K562 (cell line): ENCODE results near the gene MDN1. TPM values are rescaled to one million over a fixed set of nuclear protein-coding genes. Genes with fewer than 3 reads are reported as not detected.
A peak's percentile ranks its signal among the peaks of the same experiment; 100 is the strongest.

ENCODE experiments used
- CC2D1A ChIP-seq: fragments of 450-650 bp; IDR thresholded peaks from 2 replicates; pipeline ENCODE4 v1.6.1; 2017; ENCODE audit warnings: mild to moderate bottlenecking
- CHD4 ChIP-seq: fragments of 200-600 bp; sonication (generic); IDR thresholded peaks from 3 replicates; pipeline ENCODE4 v1.6.1; 2012; ENCODE audit warnings: low read depth, mild to moderate bottlenecking, mixed read lengths, low read length, inconsistent platforms; ENCODE audit not compliant: insufficient read depth, insufficient replicate concordance, poor library complexity, severe bottlenecking
- CREM ChIP-seq: IDR thresholded peaks from 2 replicates; pipeline ENCODE4 v1.6.1; 2014; ENCODE audit warnings: antibody characterized with exemption, low read depth
- DMBX1 ChIP-seq: fragments of 250-450 bp; sonication (Bioruptor Pico); IDR thresholded peaks from 2 replicates; pipeline ENCODE4 v1.8.0; 2022; ENCODE audit warnings: inconsistent platforms, mild to moderate bottlenecking, moderate library complexity, borderline replicate concordance
- ERF ChIP-seq: fragments of 450-650 bp; formaldehyde crosslinking; IDR thresholded peaks from 2 replicates; pipeline ENCODE4 v1.4.0; 2020; ENCODE audit warnings: mild to moderate bottlenecking, mixed read lengths
- ETV5 ChIP-seq: sonication (generic); formaldehyde crosslinking; IDR thresholded peaks from 2 replicates; pipeline ENCODE4 v1.4.0; 2020; ENCODE audit warnings: low read depth, mild to moderate bottlenecking, missing genetic modification reagents
- MTF1 ChIP-seq: fragments of 250-450 bp; sonication (Bioruptor Pico); IDR thresholded peaks from 2 replicates; pipeline ENCODE4 v1.9.0; 2021; ENCODE audit warnings: moderate library complexity, mild to moderate bottlenecking, inconsistent platforms, borderline replicate concordance
- NFXL1 ChIP-seq: fragments of 450-650 bp; formaldehyde crosslinking; IDR thresholded peaks from 2 replicates; pipeline ENCODE4 v1.4.0; 2021; ENCODE audit warnings: mild to moderate bottlenecking
- NKRF ChIP-seq: fragments of 450-650 bp; IDR thresholded peaks from 2 replicates; pipeline ENCODE4 v1.6.1; 2016; ENCODE audit warnings: borderline replicate concordance
- PCBP2 ChIP-seq: fragments of 200-400 bp; formaldehyde crosslinking; IDR thresholded peaks from 2 replicates; pipeline ENCODE4 v1.6.1; 2018; ENCODE audit warnings: low read length, low read depth, mild to moderate bottlenecking, moderate library complexity; ENCODE audit not compliant: poor library complexity, severe bottlenecking
- PRPF4 ChIP-seq: fragments of 200-400 bp; formaldehyde crosslinking; IDR thresholded peaks from one replicate; pipeline ENCODE4 v1.6.1; 2017; ENCODE audit warnings: low read length, low read depth, mild to moderate bottlenecking; ENCODE audit not compliant: insufficient read depth, poor library complexity, severe bottlenecking
- RUNX1 ChIP-seq: sonication (generic); IDR thresholded peaks from 2 replicates; pipeline ENCODE4 v1.6.1; 2016; ENCODE audit warnings: antibody characterized with exemption, low read depth
- SIX5 ChIP-seq, 2 experiments: IDR thresholded peaks; 2 replicates each; pipeline ENCODE4 v1.6.1; 2011; ENCODE audit warnings: low read length in 2 of 2, borderline replicate concordance in 1 of 2, low read depth in 1 of 2, mild to moderate bottlenecking in 1 of 2, moderate library complexity in 1 of 2; ENCODE audit not compliant: insufficient read depth in 1 of 2
- SMAD1 ChIP-seq: fragments of 150-350 bp; IDR thresholded peaks from 2 replicates; pipeline ENCODE4 v1.6.1; 2014; ENCODE audit warnings: low read length, low read depth; ENCODE audit not compliant: partially characterized antibody
- TRIM28 ChIP-seq: fragments of 450-650 bp; IDR thresholded peaks from 2 replicates; pipeline ENCODE4 v1.6.1; 2017
- YY1 ChIP-seq, 3 experiments: IDR thresholded peaks; 2 replicates each; pipeline ENCODE4 v1.6.1; 2011; ENCODE audit warnings: low read length in 2 of 3, mild to moderate bottlenecking in 2 of 3, moderate library complexity in 2 of 3, borderline replicate concordance in 1 of 3, control low read depth in 1 of 3, low read depth in 1 of 3; ENCODE audit not compliant: insufficient read depth in 3 of 3, insufficient replicate concordance in 2 of 3, control insufficient read depth in 1 of 3, insufficient read length in 1 of 3; ENCODE audit errors: extremely low read depth in 1 of 3
- ZBTB2 ChIP-seq: fragments of 450-650 bp; IDR thresholded peaks from 2 replicates; pipeline ENCODE4 v1.6.1; 2016; ENCODE audit warnings: antibody characterized with exemption
- ZBTB26 ChIP-seq: fragments of 450-650 bp; formaldehyde crosslinking; IDR thresholded peaks from 2 replicates; pipeline ENCODE4 v1.4.0; 2022; ENCODE audit warnings: missing genetic modification characterization
- ZKSCAN8 ChIP-seq: fragments of 200-800 bp; sonication (Bioruptor generic); IDR thresholded peaks from 2 replicates; pipeline ENCODE4 v1.6.1; 2016; ENCODE audit warnings: missing genetic modification characterization, missing compliant biosample characterization
- ZNF23 ChIP-seq: fragments of 250-450 bp; sonication (Bioruptor Pico); IDR thresholded peaks from 2 replicates; pipeline ENCODE4 v1.4.0; 2020; ENCODE audit warnings: mild to moderate bottlenecking
- ZNF274 ChIP-seq: IDR thresholded peaks from 2 replicates; pipeline ENCODE4 v1.6.1; 2011; ENCODE audit warnings: low read depth, mild to moderate bottlenecking, low read length, moderate library complexity, borderline replicate concordance
- ZNF347 ChIP-seq: fragments of 450-650 bp; formaldehyde crosslinking; IDR thresholded peaks from 2 replicates; pipeline ENCODE4 v1.4.0; 2020; ENCODE audit warnings: low read depth, mild to moderate bottlenecking, moderate library complexity
- ZNF780A ChIP-seq: fragments of 250-450 bp; sonication (Bioruptor Pico); IDR thresholded peaks from 2 replicates; pipeline ENCODE4 v1.5.0; 2021; ENCODE audit warnings: mild to moderate bottlenecking
- polyA plus RNA-seq, 8 experiments: library from polyadenylated mRNA; depleted of rRNA in 4 of 8; stranded (reverse) in 5 of 8; unstranded in 3 of 8; fragments of >200 nt; fragmentation: Nextera tagmentation in 2 of 8; fragmentation: Illumina TruSeq in 1 of 8; extraction: Ambion mirVana in 2 of 8; extraction: Trizol in 1 of 8; gene quantifications; 2 replicates each; pipeline versions ENCODE4 v1.2.1 to v1.2.3, GENCODE V29; 2011 to 2014; ENCODE audit warnings: inconsistent platforms in 1 of 8, missing spikeins in 1 of 8
- total RNA-seq, 7 experiments: library from RNA; depleted of rRNA in 6 of 7; stranded (reverse); fragments of >200 nt in 6 of 7; fragmentation: Illumina TruSeq in 2 of 7; extraction: Trizol in 2 of 7; gene quantifications; 2 replicates each; pipeline versions ENCODE4 v1.2.1 to v1.2.3, GENCODE V29; 2011 to 2021; ENCODE audit warnings: low replicate concordance in 1 of 7

The MDN1 gene
- total and polyA plus RNA-seq, 9 of the 15 experiments (the other 6 are each of a cell fraction or from before 2014, with no cell fraction given) = 25.6 to 93.6 (median 43.0) TPM

GRCh38 chr6:89638320-89639195 lies 181.0 kb downstream of the MDN1 start, which contains the start of gene LYRM2 (continued):
- TF ChIP-seq NKRF (peak; percentile 68), ZNF274 (no peak), CHD4 (no peak), ETV5 (CRISPR knock-in tag) (peak; percentile 75), YY1 (IDR thresholded peaks at IDR 0.05; ENCODE audit: borderline replicate concordance in 1 of 3, control insufficient read depth in 1 of 3, extremely low read depth in 1 of 3, insufficient read depth in 3 of 3, insufficient read length in 1 of 3, insufficient replicate concordance in 2 of 3, low read depth in 1 of 3, low read length in 2 of 3) (peak; percentile 22 to 80 (median 67)), PCBP2 (no peak), ZNF23 (CRISPR knock-in tag) (no peak), NFXL1 (CRISPR knock-in tag) (no peak), SIX5 (IDR thresholded peaks at IDR 0.05; ENCODE audit: borderline replicate concordance in 1 of 2, insufficient read depth in 1 of 2, low read depth in 1 of 2, low read length in 2 of 2) (no peak), ZBTB2 (no peak), SMAD1 (no peak), CREM (peak; percentile 51; the same call in 1 of the 2 replicates), TRIM28 (no peak), RUNX1 (no peak), DMBX1 (CRISPR knock-in tag) (no peak), CC2D1A (no peak), ZKSCAN8 (CRISPR knock-in tag) (no peak), ZNF780A (CRISPR knock-in tag) (no peak), ZBTB26 (CRISPR knock-in tag) (no peak), ZNF347 (CRISPR knock-in tag) (no peak), ERF (CRISPR knock-in tag) (no peak; the same call in 1 of the 2 replicates), PRPF4 (no peak), MTF1 (CRISPR knock-in tag) (no peak)
